Stimulated activated CD4-positive, alpha-beta T cell treated with anti-CD3 and anti-CD28 coated beads, Interleukin-15, amount 100 ng/mL, for 24 hours (primary cell): ENCODE results near the gene CHST11.
"Not testable (repeated sequence)": the region's sequence is repeated elsewhere in the genome, so short reads cannot be mapped to it uniquely, and the experiment has no call there.

ENCODE experiments used
- DNase-seq: peaks from one replicate; pipeline ENCODE4 v3.0.0-alpha.2; 2020

Gene CHST11

GRCh38 chr12:104784592-104784991 is 327.8 kb downstream of the CHST11 start:
- DNase-seq: no peak

- no peak for DNase-seq
Measured at GRCh38 chr12:104785886-104786285, 329.1 kb downstream of the CHST11 start.

- DNase-seq: no peak
Measured at GRCh38 chr12:104786352-104786751, 329.6 kb downstream of the CHST11 start.

GRCh38 chr12:104788840-104789271 is 332.1 kb downstream of the CHST11 start:
- no peak for DNase-seq

- peak; percentile 60 for DNase-seq
Measured at GRCh38 chr12:104790296-104791125, 333.8 kb downstream of the CHST11 start.

GRCh38 chr12:104792570-104792969 is 335.8 kb downstream of the CHST11 start:
- no peak for DNase-seq

GRCh38 chr12:104793285-104793684 is 336.5 kb downstream of the CHST11 start:
- no peak for DNase-seq

GRCh38 chr12:104793968-104794367 is 337.2 kb downstream of the CHST11 start:
- DNase-seq: no peak

GRCh38 chr12:104796475-104796862 is 339.7 kb downstream of the CHST11 start:
- DNase-seq: no peak

GRCh38 chr12:104799458-104799857 is 342.7 kb downstream of the CHST11 start:
- DNase-seq: no peak

- DNase-seq: no peak
Measured at GRCh38 chr12:104801005-104801404, 344.3 kb downstream of the CHST11 start.

GRCh38 chr12:104801427-104801826 is 344.7 kb downstream of the CHST11 start:
- DNase-seq: no peak

- no peak for DNase-seq
Measured at GRCh38 chr12:104802208-104802607, 345.5 kb downstream of the CHST11 start.

- no peak for DNase-seq
Measured at GRCh38 chr12:104805186-104805585, 348.4 kb downstream of the CHST11 start.

- not testable (repeated sequence) for DNase-seq
Measured at GRCh38 chr12:104806194-104806593, 349.4 kb downstream of the CHST11 start.

- DNase-seq: no peak
Measured at GRCh38 chr12:104809251-104809650, 352.5 kb downstream of the CHST11 start.

GRCh38 chr12:104809706-104810385 is 353.1 kb downstream of the CHST11 start:
- DNase-seq: no peak
